GM18507 (cell line): ENCODE measurements around the gene WRAP73.

ENCODE experiments used
- DNase-seq: peaks from one replicate; pipeline ENCODE4 v3.0.0; 2011; ENCODE audit warnings: low read depth; ENCODE audit not compliant: insufficient read length; ENCODE audit errors: extremely low spot score
- FAIRE-seq: peaks from 2 replicates; lab custom pipeline; 2011; peaks lifted over from hg19 to GRCh38; lab: Jason Lieb, UNC

WRAP73 gene

GRCh38 chr1:3649342-3650247 is at the start of gene WRAP73:
TSS of gene WRAP73 (minus strand) at chr1:3650103. CDS start at chr1:3649999, 104 bp downstream.
- DNase-seq (peak; percentile 91), FAIRE-seq (peak; percentile 98)

GRCh38 chr1:3699596-3699995 is 49.7 kb upstream of the WRAP73 start:
- FAIRE-seq (no peak), DNase-seq (no peak)

- FAIRE-seq (no peak), DNase-seq (no peak)
These were observed 48.9 kb upstream of the WRAP73 start for GRCh38 chr1:3698660-3699408.

- DNase-seq (no peak), FAIRE-seq (no peak)
These were observed 47.9 kb upstream of the WRAP73 start for GRCh38 chr1:3697810-3698209.

- DNase-seq (no peak), FAIRE-seq (no peak)
These were observed 47.2 kb upstream of the WRAP73 start for GRCh38 chr1:3697104-3697503.

GRCh38 chr1:3696689-3697088 is 46.8 kb upstream of the WRAP73 start:
- FAIRE-seq, result no peak

GRCh38 chr1:3695326-3696217 is 45.7 kb upstream of the WRAP73 start:
- peak; percentile 52 for DNase-seq
- FAIRE-seq, result peak; percentile 49

More at GRCh38 chr1:3696689-3697088, 46.8 kb upstream of the WRAP73 start:
- DNase-seq, result no peak

GRCh38 chr1:3693321-3693720 is 43.4 kb upstream of the WRAP73 start:
- no peak for FAIRE-seq
- no peak for DNase-seq

GRCh38 chr1:3692598-3692997 is 42.7 kb upstream of the WRAP73 start:
- no peak for DNase-seq
- FAIRE-seq, result no peak

GRCh38 chr1:3691421-3692204 is 41.7 kb upstream of the WRAP73 start:
- FAIRE-seq (no peak), DNase-seq (no peak)

- no peak for FAIRE-seq
- no peak for DNase-seq
These were observed 40.6 kb upstream of the WRAP73 start for GRCh38 chr1:3690282-3691065.

GRCh38 chr1:3689138-3689750 is 39.3 kb upstream of the WRAP73 start:
- FAIRE-seq (no peak), DNase-seq (no peak)

GRCh38 chr1:3688356-3689137 is 38.6 kb upstream of the WRAP73 start:
- DNase-seq (no peak), FAIRE-seq (no peak)

GRCh38 chr1:3687504-3687903 is 37.6 kb upstream of the WRAP73 start:
- DNase-seq, result no peak
- no peak for FAIRE-seq

GRCh38 chr1:3685906-3686305 is 36.0 kb upstream of the WRAP73 start:
- DNase-seq, result no peak
- FAIRE-seq, result no peak

GRCh38 chr1:3685222-3685621 is 35.3 kb upstream of the WRAP73 start:
- no peak for FAIRE-seq

GRCh38 chr1:3683992-3684391 is 34.1 kb upstream of the WRAP73 start:
- DNase-seq, result no peak
- no peak for FAIRE-seq

More at GRCh38 chr1:3685222-3685621, 35.3 kb upstream of the WRAP73 start:
- DNase-seq, result no peak
